Epithelial cell of esophagus (primary cell): ENCODE measurements around the gene UGT1A7.

ENCODE experiments used
- DNase-seq: peaks from one replicate; pipeline ENCODE4 v3.0.0; 2010; ENCODE audit warnings: low read depth
- H3K4me3 ChIP-seq: 2 replicates; pipeline ENCODE4 v1.5.1; 2011; ENCODE audit warnings: mild to moderate bottlenecking, low read length, control low read depth
- TF ChIP-seq, protein P1 (sequence below): IDR thresholded peaks from 2 replicates; pipeline ENCODE4 v1.5.1; 2011; ENCODE audit warnings: low read depth, mild to moderate bottlenecking, low read length, control low read depth, inconsistent platforms; ENCODE audit not compliant: insufficient read depth; ENCODE audit errors: missing control alignments

The UGT1A7 gene

DNA sequence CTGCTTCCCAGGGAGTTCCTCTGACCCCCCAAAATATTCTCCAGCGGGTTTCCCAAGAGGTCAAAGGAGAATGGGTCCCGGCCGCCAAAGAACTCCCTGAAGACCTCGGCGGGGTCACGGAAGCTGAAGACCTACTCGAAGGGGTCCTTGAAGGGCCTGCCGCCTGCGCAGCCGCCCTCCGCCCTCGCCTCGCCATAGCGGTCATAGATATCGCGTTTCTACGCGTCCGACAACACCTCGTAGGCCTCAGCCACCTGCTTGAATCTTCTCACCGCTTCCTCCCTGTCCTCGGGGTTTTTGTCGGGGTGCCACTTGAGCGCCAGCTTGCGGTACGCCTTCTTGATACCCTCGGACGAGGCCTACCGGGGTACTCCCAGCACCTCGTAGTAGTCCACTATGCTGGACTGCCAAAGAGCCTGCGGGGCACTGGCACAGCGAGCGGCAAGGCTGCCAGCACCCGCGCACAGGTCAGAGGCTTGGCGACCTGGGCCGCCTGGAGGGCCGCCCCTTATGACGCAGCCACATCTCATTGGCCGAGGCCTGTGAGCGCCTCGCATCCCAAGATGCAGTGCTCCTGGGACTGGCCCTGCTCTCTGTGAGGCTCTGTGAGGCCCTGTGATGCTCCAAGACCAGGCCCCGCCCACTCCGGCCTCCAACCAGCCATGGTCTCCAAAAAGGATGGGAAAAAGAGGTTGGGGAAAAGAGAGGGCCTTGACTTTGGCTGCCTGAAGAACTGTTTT, 73.3 kb downstream of the UGT1A7 start:
- TF ChIP-seq, protein P1, sequence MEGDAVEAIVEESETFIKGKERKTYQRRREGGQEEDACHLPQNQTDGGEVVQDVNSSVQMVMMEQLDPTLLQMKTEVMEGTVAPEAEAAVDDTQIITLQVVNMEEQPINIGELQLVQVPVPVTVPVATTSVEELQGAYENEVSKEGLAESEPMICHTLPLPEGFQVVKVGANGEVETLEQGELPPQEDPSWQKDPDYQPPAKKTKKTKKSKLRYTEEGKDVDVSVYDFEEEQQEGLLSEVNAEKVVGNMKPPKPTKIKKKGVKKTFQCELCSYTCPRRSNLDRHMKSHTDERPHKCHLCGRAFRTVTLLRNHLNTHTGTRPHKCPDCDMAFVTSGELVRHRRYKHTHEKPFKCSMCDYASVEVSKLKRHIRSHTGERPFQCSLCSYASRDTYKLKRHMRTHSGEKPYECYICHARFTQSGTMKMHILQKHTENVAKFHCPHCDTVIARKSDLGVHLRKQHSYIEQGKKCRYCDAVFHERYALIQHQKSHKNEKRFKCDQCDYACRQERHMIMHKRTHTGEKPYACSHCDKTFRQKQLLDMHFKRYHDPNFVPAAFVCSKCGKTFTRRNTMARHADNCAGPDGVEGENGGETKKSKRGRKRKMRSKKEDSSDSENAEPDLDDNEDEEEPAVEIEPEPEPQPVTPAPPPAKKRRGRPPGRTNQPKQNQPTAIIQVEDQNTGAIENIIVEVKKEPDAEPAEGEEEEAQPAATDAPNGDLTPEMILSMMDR = no peak
- no peak overlapping the region for H3K4me3 ChIP-seq
- DNase-seq = no peak

DNA sequence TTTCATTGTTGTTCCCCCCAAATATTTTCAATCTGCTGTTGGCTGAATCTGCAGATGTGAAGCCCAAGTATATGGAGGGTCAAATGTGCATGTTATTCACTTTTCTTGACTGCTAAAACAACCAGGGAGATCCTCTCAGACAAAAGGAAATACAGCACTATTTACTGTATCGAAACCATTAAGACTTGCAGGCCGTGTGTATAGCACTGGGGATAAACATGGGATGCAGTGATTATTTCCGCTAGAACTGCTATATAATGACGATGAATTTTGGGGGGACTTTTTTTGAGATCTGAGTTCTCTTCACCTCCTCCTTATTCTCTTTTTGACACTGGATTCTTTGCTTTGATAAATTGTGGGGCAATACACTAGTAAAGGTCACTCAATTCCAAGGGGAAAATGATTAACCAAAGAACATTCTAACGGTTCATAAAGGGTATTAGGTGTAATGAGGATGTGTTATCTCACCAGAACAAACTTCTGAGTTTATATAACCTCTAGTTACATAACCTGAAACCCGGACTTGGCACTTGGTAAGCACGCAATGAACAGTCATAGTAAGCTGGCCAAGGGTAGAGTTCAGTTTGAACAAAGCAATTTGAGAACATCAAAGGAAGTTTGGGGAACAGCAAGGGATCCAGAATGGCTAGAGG, 74.9 kb downstream of the UGT1A7 start:
- TF ChIP-seq, protein P1 = no peak
- no peak overlapping the region for H3K4me3 ChIP-seq
- no peak for DNase-seq

DNA sequence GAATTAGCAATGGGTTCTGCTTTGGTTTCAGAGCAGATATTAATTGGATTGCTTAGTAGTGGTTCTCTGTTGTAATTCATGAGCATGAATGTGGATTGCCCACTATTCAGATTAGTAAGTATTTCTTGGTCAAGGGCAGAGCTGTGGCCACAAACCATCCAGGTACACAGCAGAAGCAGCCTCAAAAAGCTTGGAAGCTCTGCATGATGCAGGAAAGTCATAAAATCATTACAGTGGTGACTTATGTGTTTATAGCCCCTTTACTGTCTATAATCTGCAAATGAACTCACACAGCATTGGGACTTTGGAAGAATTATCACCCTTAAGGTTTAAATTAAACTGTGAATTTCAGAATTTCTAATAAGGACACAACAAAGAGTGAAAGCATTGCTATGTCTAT, 76.4 kb downstream of the UGT1A7 start:
- TF ChIP-seq, protein P1 = no peak
- DNase-seq = no peak
- no peak overlapping the region for H3K4me3 ChIP-seq

DNA sequence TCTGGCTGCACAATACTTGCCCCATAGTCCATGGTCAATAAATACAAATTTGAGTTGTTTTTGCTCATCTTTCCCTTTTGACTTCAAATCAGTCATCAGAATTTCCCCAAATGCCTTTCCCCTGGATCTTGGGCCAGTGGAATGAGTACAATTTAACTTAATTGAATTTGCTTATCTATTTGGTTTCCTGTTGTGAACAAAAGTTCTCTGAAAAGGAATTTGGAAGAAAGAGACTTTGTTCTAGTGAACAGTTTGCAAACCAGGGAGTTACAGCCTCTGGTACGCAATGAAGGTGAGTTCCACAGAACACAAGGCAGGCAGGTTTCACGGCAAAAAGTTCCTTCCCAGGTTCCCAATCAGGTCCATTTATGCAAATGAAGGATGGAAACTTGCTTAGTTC, 77.1 kb downstream of the UGT1A7 start:
- H3K4me3 ChIP-seq = no peak overlapping the region
- TF ChIP-seq, protein P1 = no peak
- DNase-seq = no peak

DNA sequence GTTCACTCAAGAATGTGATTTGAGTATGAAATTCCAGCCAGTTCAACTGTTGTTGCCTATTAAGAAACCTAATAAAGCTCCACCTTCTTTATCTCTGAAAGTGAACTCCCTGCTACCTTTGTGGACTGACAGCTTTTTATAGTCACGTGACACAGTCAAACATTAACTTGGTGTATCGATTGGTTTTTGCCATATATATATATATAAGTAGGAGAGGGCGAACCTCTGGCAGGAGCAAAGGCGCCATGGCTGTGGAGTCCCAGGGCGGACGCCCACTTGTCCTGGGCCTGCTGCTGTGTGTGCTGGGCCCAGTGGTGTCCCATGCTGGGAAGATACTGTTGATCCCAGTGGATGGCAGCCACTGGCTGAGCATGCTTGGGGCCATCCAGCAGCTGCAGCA, 78.3 kb downstream of the UGT1A7 start, which contains the start of gene UGT1A1:
Gene UGT1A1 (plus strand): TSS at position 228 of the 400 bp plus-strand sequence. CDS start 18 bp downstream, at position 246.
- H3K4me3 ChIP-seq = no peak within 1 kb of the TSS
- DNase-seq = no peak
- TF ChIP-seq, protein P1 = no peak

DNA sequence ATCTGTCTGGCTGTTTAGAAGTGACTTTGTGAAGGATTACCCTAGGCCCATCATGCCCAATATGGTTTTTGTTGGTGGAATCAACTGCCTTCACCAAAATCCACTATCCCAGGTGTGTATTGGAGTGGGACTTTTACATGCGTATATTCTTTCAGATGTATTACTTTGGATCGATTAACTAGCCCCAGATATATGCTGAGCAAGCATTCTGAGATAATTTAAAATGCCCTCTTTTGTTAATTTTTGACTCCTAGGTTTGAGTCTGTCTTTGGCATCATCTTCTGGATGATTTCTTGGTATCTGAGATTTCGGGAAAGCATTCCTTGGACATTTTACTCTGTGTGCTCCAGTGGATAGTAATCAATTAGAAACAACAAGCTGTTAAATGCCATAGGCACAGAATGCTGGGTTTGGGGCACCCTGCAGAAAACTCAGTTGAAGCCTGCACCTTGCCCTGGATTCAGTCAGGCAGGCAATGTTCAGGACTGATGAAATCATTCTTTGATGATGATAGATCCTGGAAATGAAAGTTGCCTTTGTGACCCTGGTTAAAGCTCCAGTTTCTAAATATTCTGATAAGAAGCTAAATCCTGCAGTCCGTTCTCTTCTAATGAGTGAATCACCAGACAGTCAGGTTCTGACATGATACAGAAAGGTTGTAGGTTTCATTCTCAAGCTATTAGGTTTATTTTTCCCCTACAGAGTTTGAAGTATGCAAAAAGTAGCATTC, 79.5 kb downstream of the UGT1A7 start:
- no peak overlapping the region for H3K4me3 ChIP-seq
- TF ChIP-seq, protein P1 = no peak
- DNase-seq = peak; percentile 68
